Liver (tissue), 9 donors: ENCODE data around the gene KLRF1. TPM values are rescaled to one million over a fixed set of nuclear protein-coding genes. Genes with fewer than 3 reads are reported as not detected.

Experiments used
- DNase-seq: peaks from one replicate; pipeline ENCODE4 v3.0.0-alpha.2; 2017; ENCODE audit warnings: low spot score
- H3K27ac ChIP-seq, 2 donors: one replicate each; pipeline ENCODE4 v1.7.0; 2013; ENCODE audit warnings: inconsistent platforms in 2 of 2, low read length in 2 of 2, control low read depth in 1 of 2, low read depth in 1 of 2, mild to moderate bottlenecking in 1 of 2
- H3K27me3 ChIP-seq, 4 donors: one replicate each; pipeline versions ENCODE4 v1.6.1 to v1.7.0; 2013; ENCODE audit warnings: low read length in 3 of 4, inconsistent platforms in 1 of 4, mild to moderate bottlenecking in 1 of 4, moderate library complexity in 1 of 4; ENCODE audit not compliant: control insufficient read depth in 4 of 4, insufficient read depth in 4 of 4
- H3K36me3 ChIP-seq, 4 donors: one replicate each; pipeline versions ENCODE4 v1.6.1 to v1.7.0; 2013; ENCODE audit warnings: low read length in 3 of 4, mild to moderate bottlenecking in 3 of 4, low read depth in 1 of 4, moderate library complexity in 1 of 4; ENCODE audit not compliant: control insufficient read depth in 4 of 4, insufficient read depth in 3 of 4
- H3K4me1 ChIP-seq, 4 donors: one replicate each; pipeline versions ENCODE4 v1.6.1 to v1.7.0; 2013; ENCODE audit warnings: low read length in 3 of 4, mild to moderate bottlenecking in 3 of 4, moderate library complexity in 1 of 4; ENCODE audit not compliant: control insufficient read depth in 4 of 4, insufficient read depth in 4 of 4
- H3K4me3 ChIP-seq, 3 donors: one replicate each; pipeline versions ENCODE4 v1.6.1 to v1.7.0; 2013; ENCODE audit warnings: low read length in 3 of 3, control low read depth in 1 of 3, low read depth in 1 of 3, mild to moderate bottlenecking in 1 of 3
- H3K9ac ChIP-seq, 2 donors: one replicate each; pipeline ENCODE4 v1.7.0; 2013; ENCODE audit warnings: low read length in 2 of 2, mild to moderate bottlenecking in 2 of 2, moderate library complexity in 2 of 2, control low read depth in 1 of 2, low read depth in 1 of 2
- H3K9me3 ChIP-seq, 4 donors: one replicate each; pipeline versions ENCODE4 v1.6.1 to v1.7.0; 2013; ENCODE audit warnings: low read length in 3 of 4; ENCODE audit not compliant: control insufficient read depth in 4 of 4
- FOXA1 ChIP-seq: IDR thresholded peaks from 2 replicates; pipeline ENCODE4 v1.6.1; 2016; ENCODE audit warnings: antibody characterized with exemption
- FOXA2 ChIP-seq: IDR thresholded peaks from 2 replicates; pipeline ENCODE4 v1.6.1; 2016; ENCODE audit warnings: antibody characterized with exemption
- GABPA ChIP-seq, 2 donors: IDR thresholded peaks in 1 of 2; conservative IDR thresholded peaks in 1 of 2; 2 replicates each; pipeline ENCODE4 v1.6.1; 2016; ENCODE audit warnings: antibody characterized with exemption in 2 of 2, mild to moderate bottlenecking in 1 of 2, moderate library complexity in 1 of 2
- HNF4A ChIP-seq, 2 donors: conservative IDR thresholded peaks; 2 replicates each; pipeline ENCODE4 v1.6.1; 2016; ENCODE audit warnings: antibody characterized with exemption in 2 of 2, mild to moderate bottlenecking in 2 of 2
- HNF4G ChIP-seq: IDR thresholded peaks from 2 replicates; pipeline ENCODE4 v1.6.1; 2016; ENCODE audit warnings: antibody characterized with exemption
- NR2F2 ChIP-seq: IDR thresholded peaks from 2 replicates; pipeline ENCODE4 v1.6.1; 2016; ENCODE audit warnings: antibody characterized with exemption
- RAD21 ChIP-seq, 2 donors: IDR thresholded peaks; 2 replicates each; pipeline ENCODE4 v1.6.1; 2016; ENCODE audit warnings: antibody characterized with exemption in 2 of 2, mild to moderate bottlenecking in 2 of 2
- RXRA ChIP-seq, 2 donors: IDR thresholded peaks; 2 replicates each; pipeline ENCODE4 v1.6.1; 2017 to 2018; ENCODE audit warnings: antibody characterized with exemption in 2 of 2, mild to moderate bottlenecking in 1 of 2
- SP1 ChIP-seq: IDR thresholded peaks from 2 replicates; pipeline ENCODE4 v1.6.1; 2018; ENCODE audit warnings: antibody characterized with exemption, mild to moderate bottlenecking
- YY1 ChIP-seq: IDR thresholded peaks from 2 replicates; pipeline ENCODE4 v1.6.1; 2016; ENCODE audit warnings: antibody characterized with exemption, mild to moderate bottlenecking
- WGBS: extraction: QIAGEN DNeasy Blood & Tissue Kit; methylation state at CpG from one replicate; pipeline ENCODE4 v1.1.7; 2013; 5-methylcytosine and 5-hydroxymethylcytosine counted together
- polyA plus RNA-seq, 2 donors: library from polyadenylated mRNA; stranded (reverse) in 1 of 2; unstranded in 1 of 2; fragments of 200-250 nt in 1 of 2; fragments of >200 nt in 1 of 2; fragmentation: Nextera tagmentation in 1 of 2; extraction: Ambion mirVana in 1 of 2; gene quantifications; one replicate each; pipeline versions ENCODE4 v1.2.1 to v1.2.3, GENCODE V29; 2013 to 2015
- total RNA-seq, 2 donors: library from RNA; depleted of rRNA; stranded (reverse); fragments of >200 nt; gene quantifications; one replicate each; pipeline ENCODE4 v1.2.3, GENCODE V29; 2014
- TF ChIP-seq, protein P1 (sequence below): IDR thresholded peaks from 2 replicates; pipeline ENCODE4 v1.6.1; 2016; ENCODE audit warnings: antibody characterized with exemption
- TF ChIP-seq, protein P2 (sequence below): fragments of 150-350 bp; IDR thresholded peaks from 2 replicates; pipeline ENCODE4 v1.5.1; 2017; ENCODE audit warnings: improper control_type of control experiment, low read depth, low read length; ENCODE audit not compliant: missing input control
- TF ChIP-seq, protein P3 (sequence below): IDR thresholded peaks from 2 replicates; pipeline ENCODE4 v1.6.1; 2016; ENCODE audit warnings: antibody characterized with exemption, mild to moderate bottlenecking
- TF ChIP-seq, protein P4 (sequence below): IDR thresholded peaks from 2 replicates; pipeline ENCODE4 v1.6.1; 2016; ENCODE audit warnings: antibody characterized with exemption
- donor health status: healthy.
- donor health status: healthy.
- donor health status: healthy.
- donor health status: healthy.
- donor health status: healthy.

Gene KLRF1
- total and polyA plus RNA-seq, 4 donors: 0.18 to 1.5 (median 0.76) TPM

DNA sequence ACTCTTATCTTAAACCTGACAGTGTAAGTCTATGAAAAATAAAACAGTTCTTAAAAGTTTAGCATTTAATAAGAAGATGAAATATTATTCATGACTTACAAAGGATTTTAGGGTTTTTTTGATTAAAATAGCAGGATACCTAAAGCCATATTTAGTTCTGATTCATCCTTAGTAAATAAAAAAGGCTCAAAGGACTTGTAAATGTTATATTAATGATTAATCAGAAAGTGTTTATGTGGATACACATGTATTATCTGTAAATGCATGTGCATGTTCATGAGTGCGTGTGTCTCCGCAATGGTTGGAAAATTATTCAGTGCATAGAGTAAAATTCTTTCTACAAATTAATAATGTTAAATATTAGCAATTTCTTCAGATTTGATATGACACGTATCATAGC, 4.4 kb downstream of the KLRF1 start:
- TF ChIP-seq HNF4A (conservative IDR thresholded peaks at IDR 0.05): no peak
- Histone ChIP-seq H3K4me1 (peaks cover 0 to 5% (median 0%) of the 10 kb centered on the region in 4 donors), H3K36me3 (no peaks in the 10 kb centered on the region), H3K4me3 (no peak overlapping the region), H3K9me3 (no peaks in the 10 kb centered on the region), H3K9ac (no peak overlapping the region), H3K27me3 (no peaks in the 10 kb centered on the region), H3K27ac (no peak overlapping the region)
- no peak for DNase-seq
- 61% methylated on average over 3 of the region's 3 CpGs for WGBS

DNA sequence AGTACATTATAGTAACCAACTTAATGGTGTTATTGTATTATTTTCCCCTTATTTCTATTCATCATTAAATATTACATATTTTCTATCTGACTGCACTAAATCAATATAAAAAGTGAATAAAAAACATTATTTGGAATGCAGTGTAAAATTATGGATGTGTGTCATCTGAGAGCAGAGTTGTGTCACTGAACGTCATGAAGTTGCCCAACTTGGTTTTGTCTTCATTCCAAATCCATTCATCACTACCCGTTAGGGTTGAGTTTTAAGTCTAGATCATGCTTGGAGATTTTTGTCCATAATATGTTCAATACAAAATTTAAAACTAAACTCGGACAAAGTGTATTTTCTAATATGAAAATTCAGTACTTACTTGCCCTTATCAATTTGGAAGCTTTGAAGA, 16.1 kb downstream of the KLRF1 start:
- DNase-seq: no peak
- TF ChIP-seq, protein P1, sequence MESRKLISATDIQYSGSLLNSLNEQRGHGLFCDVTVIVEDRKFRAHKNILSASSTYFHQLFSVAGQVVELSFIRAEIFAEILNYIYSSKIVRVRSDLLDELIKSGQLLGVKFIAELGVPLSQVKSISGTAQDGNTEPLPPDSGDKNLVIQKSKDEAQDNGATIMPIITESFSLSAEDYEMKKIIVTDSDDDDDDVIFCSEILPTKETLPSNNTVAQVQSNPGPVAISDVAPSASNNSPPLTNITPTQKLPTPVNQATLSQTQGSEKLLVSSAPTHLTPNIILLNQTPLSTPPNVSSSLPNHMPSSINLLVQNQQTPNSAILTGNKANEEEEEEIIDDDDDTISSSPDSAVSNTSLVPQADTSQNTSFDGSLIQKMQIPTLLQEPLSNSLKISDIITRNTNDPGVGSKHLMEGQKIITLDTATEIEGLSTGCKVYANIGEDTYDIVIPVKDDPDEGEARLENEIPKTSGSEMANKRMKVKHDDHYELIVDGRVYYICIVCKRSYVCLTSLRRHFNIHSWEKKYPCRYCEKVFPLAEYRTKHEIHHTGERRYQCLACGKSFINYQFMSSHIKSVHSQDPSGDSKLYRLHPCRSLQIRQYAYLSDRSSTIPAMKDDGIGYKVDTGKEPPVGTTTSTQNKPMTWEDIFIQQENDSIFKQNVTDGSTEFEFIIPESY: no peak
- TF ChIP-seq, protein P2, sequence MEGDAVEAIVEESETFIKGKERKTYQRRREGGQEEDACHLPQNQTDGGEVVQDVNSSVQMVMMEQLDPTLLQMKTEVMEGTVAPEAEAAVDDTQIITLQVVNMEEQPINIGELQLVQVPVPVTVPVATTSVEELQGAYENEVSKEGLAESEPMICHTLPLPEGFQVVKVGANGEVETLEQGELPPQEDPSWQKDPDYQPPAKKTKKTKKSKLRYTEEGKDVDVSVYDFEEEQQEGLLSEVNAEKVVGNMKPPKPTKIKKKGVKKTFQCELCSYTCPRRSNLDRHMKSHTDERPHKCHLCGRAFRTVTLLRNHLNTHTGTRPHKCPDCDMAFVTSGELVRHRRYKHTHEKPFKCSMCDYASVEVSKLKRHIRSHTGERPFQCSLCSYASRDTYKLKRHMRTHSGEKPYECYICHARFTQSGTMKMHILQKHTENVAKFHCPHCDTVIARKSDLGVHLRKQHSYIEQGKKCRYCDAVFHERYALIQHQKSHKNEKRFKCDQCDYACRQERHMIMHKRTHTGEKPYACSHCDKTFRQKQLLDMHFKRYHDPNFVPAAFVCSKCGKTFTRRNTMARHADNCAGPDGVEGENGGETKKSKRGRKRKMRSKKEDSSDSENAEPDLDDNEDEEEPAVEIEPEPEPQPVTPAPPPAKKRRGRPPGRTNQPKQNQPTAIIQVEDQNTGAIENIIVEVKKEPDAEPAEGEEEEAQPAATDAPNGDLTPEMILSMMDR: no peak
- TF ChIP-seq YY1: no peak
- TF ChIP-seq, protein P3, sequence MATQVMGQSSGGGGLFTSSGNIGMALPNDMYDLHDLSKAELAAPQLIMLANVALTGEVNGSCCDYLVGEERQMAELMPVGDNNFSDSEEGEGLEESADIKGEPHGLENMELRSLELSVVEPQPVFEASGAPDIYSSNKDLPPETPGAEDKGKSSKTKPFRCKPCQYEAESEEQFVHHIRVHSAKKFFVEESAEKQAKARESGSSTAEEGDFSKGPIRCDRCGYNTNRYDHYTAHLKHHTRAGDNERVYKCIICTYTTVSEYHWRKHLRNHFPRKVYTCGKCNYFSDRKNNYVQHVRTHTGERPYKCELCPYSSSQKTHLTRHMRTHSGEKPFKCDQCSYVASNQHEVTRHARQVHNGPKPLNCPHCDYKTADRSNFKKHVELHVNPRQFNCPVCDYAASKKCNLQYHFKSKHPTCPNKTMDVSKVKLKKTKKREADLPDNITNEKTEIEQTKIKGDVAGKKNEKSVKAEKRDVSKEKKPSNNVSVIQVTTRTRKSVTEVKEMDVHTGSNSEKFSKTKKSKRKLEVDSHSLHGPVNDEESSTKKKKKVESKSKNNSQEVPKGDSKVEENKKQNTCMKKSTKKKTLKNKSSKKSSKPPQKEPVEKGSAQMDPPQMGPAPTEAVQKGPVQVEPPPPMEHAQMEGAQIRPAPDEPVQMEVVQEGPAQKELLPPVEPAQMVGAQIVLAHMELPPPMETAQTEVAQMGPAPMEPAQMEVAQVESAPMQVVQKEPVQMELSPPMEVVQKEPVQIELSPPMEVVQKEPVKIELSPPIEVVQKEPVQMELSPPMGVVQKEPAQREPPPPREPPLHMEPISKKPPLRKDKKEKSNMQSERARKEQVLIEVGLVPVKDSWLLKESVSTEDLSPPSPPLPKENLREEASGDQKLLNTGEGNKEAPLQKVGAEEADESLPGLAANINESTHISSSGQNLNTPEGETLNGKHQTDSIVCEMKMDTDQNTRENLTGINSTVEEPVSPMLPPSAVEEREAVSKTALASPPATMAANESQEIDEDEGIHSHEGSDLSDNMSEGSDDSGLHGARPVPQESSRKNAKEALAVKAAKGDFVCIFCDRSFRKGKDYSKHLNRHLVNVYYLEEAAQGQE: no peak
- TF ChIP-seq HNF4G: no peak
- Histone ChIP-seq H3K9me3 (no peaks in the 10 kb centered on the region), H3K4me1 (no peaks in the 10 kb centered on the region), H3K36me3 (no peaks in the 10 kb centered on the region), H3K27ac (no peak overlapping the region), H3K4me3 (no peak overlapping the region), H3K9ac (no peak overlapping the region), H3K27me3 (no peaks in the 10 kb centered on the region)
- 52% methylated on average over 3 of the region's 3 CpGs for WGBS

DNA sequence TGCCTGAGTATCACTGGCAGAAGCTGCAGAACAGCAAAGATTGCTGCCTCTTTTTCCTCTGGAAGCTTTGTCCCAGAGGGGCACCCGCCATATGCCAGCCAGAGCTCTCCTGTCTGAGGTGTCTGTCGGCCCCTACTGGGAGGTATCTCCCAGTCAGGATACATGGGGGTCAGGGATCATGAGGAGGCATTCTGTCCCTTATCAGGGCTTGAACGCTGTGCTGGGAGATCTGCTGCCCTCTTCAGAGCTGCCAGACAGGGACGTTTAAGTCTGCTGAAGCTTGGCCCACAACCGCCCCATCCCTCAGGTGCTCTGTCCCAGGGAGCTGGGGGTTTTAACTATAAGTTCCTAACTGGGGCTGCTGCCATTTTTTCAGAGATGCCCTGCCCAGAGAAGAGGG, 21.6 kb downstream of the KLRF1 start:
- TF ChIP-seq, protein P4, sequence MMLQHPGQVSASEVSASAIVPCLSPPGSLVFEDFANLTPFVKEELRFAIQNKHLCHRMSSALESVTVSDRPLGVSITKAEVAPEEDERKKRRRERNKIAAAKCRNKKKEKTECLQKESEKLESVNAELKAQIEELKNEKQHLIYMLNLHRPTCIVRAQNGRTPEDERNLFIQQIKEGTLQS: no peak
- TF ChIP-seq HNF4G (no peak), FOXA1 (no peak), RXRA (IDR thresholded peaks at IDR 0.05) (no peak), FOXA2 (no peak), YY1 (no peak), NR2F2 (no peak), RAD21 (IDR thresholded peaks at IDR 0.05) (no peak), GABPA (IDR thresholded peaks at IDR 0.05 in 1 of 2, conservative IDR thresholded peaks at IDR 0.05 in 1 of 2) (no peak), SP1 (no peak), HNF4A (conservative IDR thresholded peaks at IDR 0.05) (no peak)
- TF ChIP-seq, protein P1: no peak
- TF ChIP-seq, protein P3: no peak
- WGBS: 73% methylated on average over 5 of the region's 5 CpGs
- Histone ChIP-seq H3K4me1 (no peaks in the 10 kb centered on the region), H3K36me3 (peaks cover 0 to 2% (median under 1%) of the 10 kb centered on the region in 4 donors), H3K27me3 (no peaks in the 10 kb centered on the region), H3K9me3 (no peaks in the 10 kb centered on the region), H3K27ac (no peak overlapping the region), H3K4me3 (no peak overlapping the region), H3K9ac (no peak overlapping the region)
- DNase-seq: no peak
